Measurements from ENCODE around the gene SLC12A3. TPM values are rescaled to one million over a fixed set of nuclear protein-coding genes. Genes with fewer than 3 reads are reported as not detected.

The SLC12A3 gene
- total RNA-seq, 1 donor from 2014 or later = 5.0 TPM

GRCh38 chr16:56847173-56847910, 17.7 kb upstream of the SLC12A3 start:
- H3K27me3 Mint-ChIP-seq = no peaks in the 10 kb centered on the region
- intact Hi-C loops (cut with micrococcal nuclease) = no loop called here
- CTCF ChIA-PET = interaction anchor here (0.7 kb wide), 1 partner anchor 20 kb away, joined by 3 read pairs; no protein-coding TSS in a partner anchor
- H3K36me3 Mint-ChIP-seq (ENCODE audit: low read depth) = peaks cover 23% of the 10 kb centered on the region
- H3K27ac Mint-ChIP-seq = peak overlapping the region; percentile 69
- peak; percentile 70 for ATAC-seq (ENCODE audit: low read depth)
- H3K4me1 Mint-ChIP-seq = peaks cover 23% of the 10 kb centered on the region
- DNase-seq = no peak
- H3K4me3 Mint-ChIP-seq = peak overlapping the region; percentile 42
- no peaks in the 10 kb centered on the region for H3K9me3 Mint-ChIP-seq
- TF ChIP-seq, protein P1, sequence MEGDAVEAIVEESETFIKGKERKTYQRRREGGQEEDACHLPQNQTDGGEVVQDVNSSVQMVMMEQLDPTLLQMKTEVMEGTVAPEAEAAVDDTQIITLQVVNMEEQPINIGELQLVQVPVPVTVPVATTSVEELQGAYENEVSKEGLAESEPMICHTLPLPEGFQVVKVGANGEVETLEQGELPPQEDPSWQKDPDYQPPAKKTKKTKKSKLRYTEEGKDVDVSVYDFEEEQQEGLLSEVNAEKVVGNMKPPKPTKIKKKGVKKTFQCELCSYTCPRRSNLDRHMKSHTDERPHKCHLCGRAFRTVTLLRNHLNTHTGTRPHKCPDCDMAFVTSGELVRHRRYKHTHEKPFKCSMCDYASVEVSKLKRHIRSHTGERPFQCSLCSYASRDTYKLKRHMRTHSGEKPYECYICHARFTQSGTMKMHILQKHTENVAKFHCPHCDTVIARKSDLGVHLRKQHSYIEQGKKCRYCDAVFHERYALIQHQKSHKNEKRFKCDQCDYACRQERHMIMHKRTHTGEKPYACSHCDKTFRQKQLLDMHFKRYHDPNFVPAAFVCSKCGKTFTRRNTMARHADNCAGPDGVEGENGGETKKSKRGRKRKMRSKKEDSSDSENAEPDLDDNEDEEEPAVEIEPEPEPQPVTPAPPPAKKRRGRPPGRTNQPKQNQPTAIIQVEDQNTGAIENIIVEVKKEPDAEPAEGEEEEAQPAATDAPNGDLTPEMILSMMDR (IDR thresholded peaks at IDR 0.05) = no peak
- POLR2A ChIA-PET = interaction anchor here (0.8 to 1.4 kb wide), 2 partner anchors 11 to 94 kb away, joined by 3 read pairs; no protein-coding TSS in a partner anchor

DNA sequence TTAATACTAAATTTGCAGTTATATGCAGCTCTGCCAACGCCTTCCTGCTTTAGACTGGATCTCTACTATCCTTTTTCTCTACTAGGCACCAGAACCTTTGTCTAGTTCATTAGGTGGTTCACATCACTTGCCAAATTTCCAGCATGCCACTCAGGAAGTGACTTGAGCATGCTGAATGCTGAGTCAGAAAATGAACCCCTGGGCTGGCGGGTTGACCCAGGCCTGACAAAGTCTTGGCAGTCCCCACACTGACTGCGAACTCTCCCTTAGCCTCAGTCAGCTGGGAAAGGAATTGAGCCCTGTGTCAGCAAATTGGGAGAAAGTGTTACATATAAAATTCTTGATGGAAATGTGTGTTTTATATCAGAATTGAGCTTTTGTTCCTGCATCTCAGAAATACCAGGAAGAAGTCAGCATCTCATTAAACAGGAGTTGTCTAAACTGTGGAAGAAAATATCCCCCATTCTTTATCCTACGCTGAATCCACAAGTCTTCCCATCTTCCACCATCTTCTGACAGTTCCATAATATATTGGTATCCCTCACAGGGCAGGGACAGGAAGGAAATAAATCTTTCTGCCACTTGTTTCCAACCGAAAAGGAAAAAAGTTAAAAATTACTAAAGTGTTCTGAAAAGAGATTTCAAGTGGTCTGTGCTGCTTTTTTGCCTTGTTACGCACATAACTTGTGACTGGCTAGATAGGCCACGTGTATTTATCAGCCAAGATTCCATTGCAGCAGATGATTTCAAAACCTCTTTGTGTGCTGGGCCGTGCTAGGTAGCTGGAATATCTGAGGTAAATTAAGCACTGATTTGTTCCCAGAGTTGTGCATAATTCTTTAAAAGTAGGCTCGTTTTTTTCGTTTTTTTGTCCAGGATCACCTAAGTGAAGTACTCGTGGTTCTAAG, 16.7 kb upstream of the SLC12A3 start:
- Mint-ChIP-seq H3K36me3 (ENCODE audit: low read depth) (peaks cover 14% of the 10 kb centered on the region), H3K27ac (peak overlapping the region; percentile 69), H3K4me1 (peaks cover 23% of the 10 kb centered on the region), H3K9me3 (no peaks in the 10 kb centered on the region), H3K27me3 (no peaks in the 10 kb centered on the region), H3K4me3 (no peak overlapping the region)
- ATAC-seq (ENCODE audit: low read depth) = no peak
- TF ChIP-seq, protein P1 (IDR thresholded peaks at IDR 0.05) = no peak
- DNase-seq = no peak
- ChIA-PET POLR2A (interaction anchor here (0.6 to 1.4 kb wide), 2 partner anchors 10 to 191 kb away, joined by 3 read pairs; no protein-coding TSS in a partner anchor), CTCF (no interaction called here)
- intact Hi-C loops (cut with micrococcal nuclease) = no loop called here

DNA sequence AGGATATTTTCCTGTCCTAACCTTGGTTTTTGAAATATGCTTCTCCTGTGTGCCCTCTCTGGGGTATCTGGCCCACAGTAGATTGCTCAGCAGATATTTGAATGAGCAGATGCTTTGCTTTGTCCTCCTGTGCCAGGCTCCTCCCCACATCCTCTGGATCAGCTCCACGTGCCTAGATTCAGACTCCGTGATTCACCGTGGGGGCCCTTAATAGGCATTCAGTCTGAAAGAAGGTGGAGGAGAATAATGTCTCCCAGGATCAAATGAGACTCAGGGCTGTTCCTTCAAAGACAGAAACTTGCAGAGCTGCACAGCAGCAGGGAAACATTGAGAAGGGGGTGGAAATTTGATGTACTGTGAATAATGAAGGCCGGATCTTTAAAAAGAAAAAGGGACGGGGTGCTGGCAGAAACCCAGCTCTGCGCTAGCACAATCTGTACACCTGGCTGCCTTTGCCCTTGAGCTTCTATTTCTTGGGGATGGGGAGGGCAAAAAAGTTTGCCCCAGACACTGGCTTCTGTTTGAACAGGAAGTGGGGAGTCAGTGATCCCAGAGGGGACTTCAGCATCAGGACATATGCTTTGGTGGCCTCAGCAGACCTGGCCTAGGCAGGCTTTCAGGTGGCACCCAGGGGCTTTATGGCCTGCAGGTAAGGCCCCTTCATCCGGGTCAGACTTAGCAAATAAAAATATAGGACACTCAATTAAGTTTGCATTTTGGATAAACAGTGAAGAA, 15.9 kb upstream of the SLC12A3 start:
- Mint-ChIP-seq H3K9me3 (no peaks in the 10 kb centered on the region), H3K36me3 (ENCODE audit: low read depth) (peaks cover 6% of the 10 kb centered on the region), H3K4me3 (no peak overlapping the region), H3K4me1 (peaks cover 23% of the 10 kb centered on the region), H3K27me3 (no peaks in the 10 kb centered on the region), H3K27ac (no peak overlapping the region)
- no peak for DNase-seq
- no peak for ATAC-seq (ENCODE audit: low read depth)
- TF ChIP-seq, protein P1 (IDR thresholded peaks at IDR 0.05) = no peak
- CTCF ChIA-PET = no interaction called here
- POLR2A ChIA-PET = no interaction called here
- intact Hi-C loops (cut with micrococcal nuclease) = no loop called here

DNA sequence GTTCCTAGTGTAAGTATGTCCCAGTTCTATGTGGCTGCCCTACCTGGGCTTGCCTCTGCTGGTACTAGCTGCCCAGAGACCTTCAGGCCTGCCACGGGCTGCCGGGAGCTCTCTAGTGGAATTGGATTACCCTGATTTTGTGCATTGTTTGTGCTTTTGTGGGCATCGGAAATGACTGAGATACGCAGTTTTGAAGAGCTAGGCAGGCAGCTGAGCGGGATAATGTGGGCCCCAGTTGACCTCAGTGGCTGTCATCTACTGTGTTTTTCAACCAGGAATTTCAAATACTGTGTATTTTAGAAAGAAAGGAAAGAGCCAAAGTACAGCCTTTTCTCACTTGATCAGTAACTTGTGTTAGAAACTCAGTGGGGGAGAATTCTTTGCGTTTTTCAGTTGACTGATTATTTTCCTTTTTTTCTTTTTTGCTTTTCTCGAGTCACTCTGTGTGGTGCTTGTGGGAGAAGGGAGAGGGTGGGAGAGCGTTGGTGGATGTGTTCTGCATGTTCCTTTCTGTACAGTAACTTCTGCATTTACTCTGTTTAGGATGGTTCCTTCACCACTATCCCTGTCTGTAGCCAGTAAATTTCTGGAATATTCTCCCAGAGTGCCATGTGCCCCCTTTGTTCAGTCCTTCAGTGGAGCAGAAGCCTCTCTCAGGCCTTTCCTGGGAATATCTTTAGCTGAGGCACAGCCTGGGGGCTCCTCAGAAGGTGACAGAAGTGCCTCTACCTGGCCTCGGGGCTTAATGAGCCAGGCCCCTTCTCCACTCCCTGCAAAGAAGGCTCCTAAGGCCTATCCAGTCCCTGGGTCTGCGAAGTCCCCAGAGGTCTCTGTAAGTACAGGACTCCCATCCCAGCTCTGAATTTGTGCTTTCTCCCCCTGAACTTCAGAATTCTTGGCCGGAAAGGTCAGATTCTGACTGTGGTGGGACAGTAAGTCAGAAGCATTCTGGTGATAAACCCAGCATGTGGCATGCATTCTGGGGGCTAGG, 15.0 kb upstream of the SLC12A3 start:
- DNase-seq (no peak), ATAC-seq (ENCODE audit: low read depth) (no peak)
- TF ChIP-seq, protein P1 (IDR thresholded peaks at IDR 0.05) = no peak
- CTCF ChIA-PET = interaction anchor here (1.4 kb wide), 1 partner anchor 114 kb away, joined by 3 read pairs; no protein-coding TSS in a partner anchor
- POLR2A ChIA-PET = interaction anchor here (1.3 kb wide), 1 partner anchor 97 kb away, joined by 3 read pairs; no protein-coding TSS in a partner anchor
- no peaks in the 10 kb centered on the region for H3K9me3 Mint-ChIP-seq
- H3K4me1 Mint-ChIP-seq = peaks cover 23% of the 10 kb centered on the region
- no peak overlapping the region for H3K27ac Mint-ChIP-seq
- H3K4me3 Mint-ChIP-seq = no peak overlapping the region
- H3K27me3 Mint-ChIP-seq = no peaks in the 10 kb centered on the region
- no peaks in the 10 kb centered on the region for H3K36me3 Mint-ChIP-seq (ENCODE audit: low read depth)
- intact Hi-C loops (cut with micrococcal nuclease) = no loop called here

Measured in activated B cell treated with CpG ODN at 0.5 μM for 24 hours (primary cell).